ENCODE measurements around the gene DNAJB1.

The DNAJB1 gene

GRCh38 chr19:14479309-14479974 lies 38.8 kb downstream of the DNAJB1 start:
- no peak overlapping the region for H3K9ac ChIP-seq (ENCODE audit: low read depth, low read length, poor library complexity, severe bottlenecking)
- no peak overlapping the region for H3K4me2 ChIP-seq (ENCODE audit: low read depth, low read length, poor library complexity, severe bottlenecking)
- H3K36me3 ChIP-seq (ENCODE audit: insufficient read depth, low read length) = no peaks in the 10 kb centered on the region

GRCh38 chr19:14478113-14478545 lies 40.1 kb downstream of the DNAJB1 start:
- no peak for TF ChIP-seq EZH2phosphoT487 (IDR thresholded peaks at IDR 0.05; ENCODE audit: borderline replicate concordance)
- no peak for TF ChIP-seq CTCF (conservative IDR thresholded peaks at IDR 0.05; ENCODE audit: low read length)
- Histone ChIP-seq H3K36me3 (ENCODE audit: insufficient read depth, low read length) (no peaks in the 10 kb centered on the region), H3F3A (ENCODE audit: low read depth) (no peaks in the 10 kb centered on the region), H4K20me1 (ENCODE audit: insufficient read depth, low read length, poor library complexity, severe bottlenecking) (no peaks in the 10 kb centered on the region), H3K4me3 (ENCODE audit: low read length, poor library complexity, severe bottlenecking) (no peak overlapping the region), H3K9me3 (ENCODE audit: insufficient read depth, low read depth, low read length) (no peaks in the 10 kb centered on the region), H3K4me1 (ENCODE audit: insufficient read depth, low read length, poor library complexity, severe bottlenecking) (peaks cover 13% of the 10 kb centered on the region), H3K79me2 (ENCODE audit: insufficient read depth, low read length) (no peaks in the 10 kb centered on the region), H2AFZ (ENCODE audit: low read length) (no peak overlapping the region), H3K9ac (ENCODE audit: low read depth, low read length, poor library complexity, severe bottlenecking) (no peak overlapping the region), H3K4me2 (ENCODE audit: low read depth, low read length, poor library complexity, severe bottlenecking) (no peak overlapping the region), H3K9me2 (replicated peaks; ENCODE audit: low read depth, low read length) (no peaks in the 10 kb centered on the region), H3K27me3 (ENCODE audit: insufficient read depth, low read length, poor library complexity, severe bottlenecking) (no peaks in the 10 kb centered on the region)

More at GRCh38 chr19:14479309-14479974, 38.8 kb downstream of the DNAJB1 start:
- TF ChIP-seq EZH2phosphoT487 (IDR thresholded peaks at IDR 0.05; ENCODE audit: borderline replicate concordance) = no peak
- no peak for TF ChIP-seq CTCF (conservative IDR thresholded peaks at IDR 0.05; ENCODE audit: low read length)
- Histone ChIP-seq H3K27me3 (ENCODE audit: insufficient read depth, low read length, poor library complexity, severe bottlenecking) (no peaks in the 10 kb centered on the region), H2AFZ (ENCODE audit: low read length) (no peak overlapping the region), H3K4me3 (ENCODE audit: low read length, poor library complexity, severe bottlenecking) (no peak overlapping the region), H4K20me1 (ENCODE audit: insufficient read depth, low read length, poor library complexity, severe bottlenecking) (no peaks in the 10 kb centered on the region), H3K4me1 (ENCODE audit: insufficient read depth, low read length, poor library complexity, severe bottlenecking) (peaks cover 13% of the 10 kb centered on the region), H3F3A (ENCODE audit: low read depth) (no peaks in the 10 kb centered on the region), H3K9me2 (replicated peaks; ENCODE audit: low read depth, low read length) (no peaks in the 10 kb centered on the region), H3K79me2 (ENCODE audit: insufficient read depth, low read length) (no peaks in the 10 kb centered on the region), H3K9me3 (ENCODE audit: insufficient read depth, low read depth, low read length) (no peaks in the 10 kb centered on the region)

GRCh38 chr19:14477418-14478112 lies 40.6 kb downstream of the DNAJB1 start:
- Histone ChIP-seq H3K36me3 (ENCODE audit: insufficient read depth, low read length) (no peaks in the 10 kb centered on the region), H3K9me3 (ENCODE audit: insufficient read depth, low read depth, low read length) (no peaks in the 10 kb centered on the region), H3K9me2 (replicated peaks; ENCODE audit: low read depth, low read length) (no peaks in the 10 kb centered on the region), H4K20me1 (ENCODE audit: insufficient read depth, low read length, poor library complexity, severe bottlenecking) (no peaks in the 10 kb centered on the region), H3F3A (ENCODE audit: low read depth) (no peaks in the 10 kb centered on the region), H2AFZ (ENCODE audit: low read length) (no peak overlapping the region), H3K4me3 (ENCODE audit: low read length, poor library complexity, severe bottlenecking) (no peak overlapping the region), H3K9ac (ENCODE audit: low read depth, low read length, poor library complexity, severe bottlenecking) (no peak overlapping the region), H3K27me3 (ENCODE audit: insufficient read depth, low read length, poor library complexity, severe bottlenecking) (no peaks in the 10 kb centered on the region), H3K4me1 (ENCODE audit: insufficient read depth, low read length, poor library complexity, severe bottlenecking) (peaks cover 13% of the 10 kb centered on the region), H3K79me2 (ENCODE audit: insufficient read depth, low read length) (no peaks in the 10 kb centered on the region), H3K4me2 (ENCODE audit: low read depth, low read length, poor library complexity, severe bottlenecking) (no peak overlapping the region)
- TF ChIP-seq EZH2phosphoT487 (IDR thresholded peaks at IDR 0.05; ENCODE audit: borderline replicate concordance) (no peak), CTCF (conservative IDR thresholded peaks at IDR 0.05; ENCODE audit: low read length) (no peak)

Measured in Loucy (cell line).